CD4-positive, alpha-beta T cell treated with Interleukin-21 for 1 hour (primary cell): ENCODE data around the gene APC2.

Source experiments
- DNase-seq: peaks from one replicate; pipeline ENCODE4 v3.0.0-alpha.2; 2020

The APC2 gene

DNA sequence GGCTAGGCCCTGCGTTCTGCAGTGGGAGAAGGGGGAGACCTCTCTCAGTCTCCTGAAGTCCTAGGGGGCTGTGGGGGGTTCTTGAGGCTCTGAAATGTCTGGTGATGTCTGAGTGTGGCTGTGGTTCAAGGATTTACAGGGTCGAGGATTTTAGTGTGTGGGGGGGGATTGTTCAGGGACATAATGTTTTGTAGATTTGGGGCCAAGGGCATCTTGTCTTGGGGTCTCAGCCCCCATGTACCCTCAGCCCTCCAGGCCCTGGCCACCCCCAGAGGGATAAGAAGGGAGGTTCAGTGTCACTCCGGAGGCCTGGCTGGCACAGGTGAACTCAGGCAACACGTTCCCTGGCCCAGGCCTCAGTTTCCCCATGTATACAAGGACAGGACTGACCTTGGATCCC, 2.4 kb upstream of the APC2 start:
- DNase-seq = no peak

DNA sequence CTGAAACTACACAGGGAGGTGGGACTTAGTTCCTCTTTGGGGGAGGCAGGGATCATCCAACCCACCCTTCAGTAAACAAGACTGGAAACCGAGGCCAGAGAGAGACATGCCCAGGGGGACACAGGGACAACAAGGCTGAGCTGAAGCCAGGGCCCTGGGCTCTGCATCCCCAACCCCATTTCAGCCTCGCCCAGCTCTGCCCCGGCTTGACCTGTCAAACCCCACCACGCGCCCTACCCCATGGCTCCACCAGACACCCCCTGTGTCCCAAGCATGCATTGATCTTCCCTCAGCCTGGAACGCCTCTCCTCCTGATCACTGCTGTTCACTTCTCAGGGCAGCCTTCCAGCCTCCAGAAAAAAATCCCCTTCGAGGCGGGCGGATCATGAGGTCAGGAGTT, 2.0 kb upstream of the APC2 start:
- DNase-seq = no peak

- DNase-seq = no peak
These were observed 1.1 kb downstream of the APC2 start for GRCh38 chr19:1450735-1451731.

- DNase-seq = no peak
These were observed 2.2 kb downstream of the APC2 start for GRCh38 chr19:1451916-1452801.

DNA sequence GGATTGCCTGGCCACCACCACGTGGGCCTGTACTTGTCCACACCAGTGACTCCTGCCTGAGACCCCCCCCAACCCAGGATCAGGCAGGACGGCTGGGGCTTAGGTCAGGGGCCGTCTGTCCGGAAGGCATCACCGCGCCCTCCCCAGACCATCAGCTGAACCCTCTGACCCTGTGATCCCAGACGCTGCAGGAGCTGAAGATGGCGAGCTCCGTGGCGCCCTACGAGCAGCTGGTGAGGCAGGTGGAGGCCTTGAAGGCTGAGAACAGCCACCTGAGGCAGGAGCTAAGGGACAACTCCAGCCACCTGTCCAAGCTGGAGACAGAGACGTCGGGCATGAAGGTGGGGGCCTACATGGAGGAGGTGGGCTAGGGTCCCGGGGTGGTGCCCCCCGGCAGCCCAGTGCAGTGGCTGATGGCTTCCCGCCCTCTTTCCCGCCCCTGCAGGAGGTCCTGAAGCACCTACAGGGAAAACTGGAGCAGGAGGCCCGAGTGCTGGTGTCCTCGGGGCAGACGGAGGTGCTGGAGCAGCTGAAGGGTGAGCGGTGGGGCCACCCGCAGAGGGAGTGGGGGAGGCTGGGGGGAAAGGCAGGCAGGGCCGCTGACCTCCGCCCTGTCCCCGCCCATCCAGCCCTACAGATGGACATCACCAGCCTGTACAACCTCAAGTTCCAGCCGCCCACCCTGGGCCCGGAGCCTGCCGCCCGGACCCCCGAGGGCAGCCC, 3.0 kb downstream of the APC2 start:
- no peak for DNase-seq

DNA sequence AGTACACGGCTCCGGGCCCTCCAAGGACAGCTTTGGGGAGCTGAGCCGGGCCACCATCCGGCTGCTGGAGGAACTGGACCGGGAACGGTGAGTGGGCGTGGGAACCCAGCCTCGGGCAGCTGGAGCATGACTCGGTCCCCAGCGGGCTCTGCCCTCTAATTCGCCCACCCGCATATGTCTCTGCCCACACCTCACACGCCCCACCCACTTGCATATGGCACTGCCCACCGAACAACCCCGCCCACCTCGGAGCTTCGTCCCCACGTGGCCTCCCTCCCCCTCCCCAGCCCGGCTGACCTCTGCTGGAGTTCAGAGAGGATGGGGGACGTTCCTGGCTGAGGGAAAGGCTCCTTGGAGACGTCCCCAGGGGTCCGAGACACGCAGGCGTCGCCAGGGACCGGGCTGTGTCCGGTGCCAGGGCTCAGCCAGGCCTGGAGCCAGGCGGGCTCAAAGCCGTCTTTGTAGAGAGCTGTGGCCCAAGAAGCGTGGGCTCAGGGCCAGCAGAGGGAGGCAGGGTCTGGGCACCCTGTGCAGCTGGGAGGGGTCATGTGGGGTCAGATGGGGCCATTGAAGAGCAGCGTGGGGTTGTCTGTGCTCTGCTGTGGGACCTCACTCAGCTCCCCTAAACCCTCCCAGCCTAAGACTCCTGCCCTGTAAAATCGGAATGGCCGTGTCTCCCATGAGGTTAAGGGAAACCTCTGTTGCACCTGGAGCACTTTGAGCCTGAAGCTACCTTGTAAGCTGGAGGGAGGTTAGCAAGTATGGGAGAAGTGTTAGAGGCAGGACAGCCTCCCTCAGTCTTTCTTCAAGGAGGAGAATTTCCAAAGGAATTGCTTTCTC, 3.8 kb downstream of the APC2 start:
- peak; percentile 22 for DNase-seq

DNA sequence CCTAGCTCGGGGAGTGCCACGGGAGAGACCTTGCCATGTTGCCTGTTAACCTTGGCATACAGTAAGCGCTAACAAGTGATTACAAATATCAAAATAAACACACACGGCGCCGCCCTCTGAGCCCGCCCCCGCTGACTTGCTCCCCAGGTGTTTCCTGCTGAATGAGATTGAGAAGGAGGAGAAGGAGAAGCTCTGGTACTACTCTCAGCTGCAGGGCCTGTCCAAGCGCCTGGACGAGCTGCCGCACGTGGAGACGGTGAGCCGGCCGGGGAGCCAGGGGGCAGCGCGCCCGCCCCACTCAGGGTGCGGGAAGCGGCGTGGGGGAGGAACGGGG, 5.0 kb downstream of the APC2 start:
- DNase-seq = no peak

GRCh38 chr19:1455336-1456120, 5.6 kb downstream of the APC2 start:
- DNase-seq = peak; percentile 66

GRCh38 chr19:1456121-1456900, 6.4 kb downstream of the APC2 start:
- no peak for DNase-seq

GRCh38 chr19:1457031-1457739, 7.3 kb downstream of the APC2 start:
- no peak for DNase-seq

- no peak for DNase-seq
These were observed 8.0 kb downstream of the APC2 start for GRCh38 chr19:1457892-1458291.

- DNase-seq = no peak
These were observed 9.6 kb downstream of the APC2 start for GRCh38 chr19:1459479-1459878.

DNA sequence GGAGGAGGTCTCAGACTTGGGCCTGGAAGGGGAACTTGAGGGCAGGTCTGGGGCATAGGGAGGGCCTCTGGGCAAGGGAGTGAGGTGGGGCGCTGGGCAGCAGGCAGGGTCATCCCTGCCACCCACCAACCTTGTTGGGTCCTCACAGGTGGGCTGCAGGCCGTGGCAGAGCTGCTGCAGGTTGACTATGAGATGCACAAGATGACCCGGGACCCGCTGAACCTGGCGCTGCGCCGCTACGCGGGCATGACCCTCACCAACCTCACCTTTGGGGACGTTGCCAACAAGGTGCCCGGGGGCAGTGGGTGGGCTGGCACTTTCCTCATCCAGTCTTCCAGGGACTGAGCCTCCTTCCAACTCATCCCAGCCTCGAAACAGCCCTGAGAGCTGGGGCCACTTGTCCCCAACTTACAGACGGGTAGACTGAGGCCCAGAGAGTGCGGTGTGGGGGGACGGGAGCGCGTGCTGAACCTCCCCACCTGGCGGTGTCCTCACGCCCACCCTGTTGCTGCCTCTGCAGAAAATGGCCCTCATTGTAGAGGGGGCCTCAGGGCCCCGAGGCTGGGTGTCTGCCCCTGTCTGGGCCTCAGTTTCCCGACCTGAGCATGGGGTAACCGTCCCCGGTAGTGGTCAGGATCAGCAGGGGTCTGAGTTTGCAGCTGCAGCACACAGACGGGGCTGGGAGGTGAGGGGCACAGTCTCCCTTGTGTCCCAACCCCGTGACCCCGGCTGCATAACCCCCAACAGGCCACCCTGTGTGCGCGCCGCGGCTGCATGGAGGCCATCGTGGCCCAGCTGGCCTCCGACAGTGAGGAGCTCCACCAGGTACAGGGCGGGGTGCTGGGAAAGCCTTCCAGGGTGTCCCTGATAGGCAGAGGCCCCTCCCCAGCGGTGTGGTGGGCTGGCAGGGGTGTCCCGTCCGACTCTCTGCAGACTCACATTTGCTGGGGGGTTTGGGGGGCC, 10.4 kb downstream of the APC2 start:
- DNase-seq = no peak

DNA sequence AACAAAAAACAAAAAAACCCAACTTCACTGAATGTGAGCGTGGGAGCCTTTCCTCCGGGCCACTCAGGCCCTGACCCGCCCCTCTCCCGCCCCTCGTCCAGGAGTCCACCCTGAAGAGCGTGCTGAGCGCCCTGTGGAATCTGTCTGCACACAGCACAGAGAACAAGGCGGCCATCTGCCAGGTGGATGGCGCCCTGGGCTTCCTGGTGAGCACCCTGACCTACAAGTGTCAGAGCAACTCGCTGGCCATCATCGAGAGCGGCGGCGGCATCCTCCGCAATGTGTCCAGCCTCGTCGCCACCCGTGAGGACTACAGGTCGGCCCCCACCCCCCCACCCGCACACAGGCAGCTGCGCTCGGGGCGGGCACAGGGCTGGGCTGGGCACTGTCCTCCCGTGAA, 11.9 kb downstream of the APC2 start:
- no peak for DNase-seq

GRCh38 chr19:1465191-1466016, 15.5 kb downstream of the APC2 start:
- peak; percentile 42 for DNase-seq

- no peak for DNase-seq
These were observed 16.1 kb downstream of the APC2 start for GRCh38 chr19:1466018-1466460.

DNA sequence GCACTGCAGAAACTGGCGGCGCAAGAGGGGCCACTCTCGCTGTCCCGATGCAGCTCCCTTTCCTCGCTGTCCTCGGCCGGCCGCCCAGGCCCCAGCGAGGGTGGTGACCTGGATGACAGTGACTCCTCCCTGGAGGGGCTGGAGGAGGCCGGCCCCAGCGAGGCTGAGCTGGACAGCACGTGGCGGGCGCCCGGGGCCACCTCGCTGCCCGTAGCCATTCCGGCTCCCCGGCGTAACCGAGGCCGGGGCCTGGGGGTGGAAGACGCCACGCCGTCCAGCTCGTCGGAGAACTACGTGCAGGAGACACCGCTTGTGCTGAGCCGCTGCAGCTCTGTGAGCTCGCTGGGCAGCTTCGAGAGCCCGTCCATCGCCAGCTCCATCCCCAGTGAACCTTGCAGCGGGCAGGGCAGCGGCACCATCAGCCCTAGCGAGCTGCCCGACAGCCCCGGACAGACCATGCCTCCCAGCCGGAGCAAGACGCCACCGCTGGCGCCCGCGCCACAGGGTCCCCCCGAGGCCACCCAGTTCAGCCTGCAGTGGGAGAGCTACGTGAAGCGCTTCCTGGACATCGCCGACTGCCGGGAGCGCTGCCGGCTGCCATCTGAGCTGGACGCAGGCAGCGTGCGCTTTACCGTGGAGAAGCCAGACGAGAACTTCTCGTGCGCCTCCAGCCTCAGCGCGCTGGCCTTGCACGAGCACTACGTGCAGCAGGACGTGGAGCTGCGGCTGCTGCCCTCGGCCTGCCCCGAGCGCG, 16.7 kb downstream of the APC2 start:
- DNase-seq = no peak
